ENCODE measurements around the gene ALPP. TPM values are rescaled to one million over a fixed set of nuclear protein-coding genes. Genes with fewer than 3 reads are reported as not detected.

ALPP gene
- total RNA-seq, 2 donors from 2014 or later: 0.15 TPM; not detected in 1

DNA sequence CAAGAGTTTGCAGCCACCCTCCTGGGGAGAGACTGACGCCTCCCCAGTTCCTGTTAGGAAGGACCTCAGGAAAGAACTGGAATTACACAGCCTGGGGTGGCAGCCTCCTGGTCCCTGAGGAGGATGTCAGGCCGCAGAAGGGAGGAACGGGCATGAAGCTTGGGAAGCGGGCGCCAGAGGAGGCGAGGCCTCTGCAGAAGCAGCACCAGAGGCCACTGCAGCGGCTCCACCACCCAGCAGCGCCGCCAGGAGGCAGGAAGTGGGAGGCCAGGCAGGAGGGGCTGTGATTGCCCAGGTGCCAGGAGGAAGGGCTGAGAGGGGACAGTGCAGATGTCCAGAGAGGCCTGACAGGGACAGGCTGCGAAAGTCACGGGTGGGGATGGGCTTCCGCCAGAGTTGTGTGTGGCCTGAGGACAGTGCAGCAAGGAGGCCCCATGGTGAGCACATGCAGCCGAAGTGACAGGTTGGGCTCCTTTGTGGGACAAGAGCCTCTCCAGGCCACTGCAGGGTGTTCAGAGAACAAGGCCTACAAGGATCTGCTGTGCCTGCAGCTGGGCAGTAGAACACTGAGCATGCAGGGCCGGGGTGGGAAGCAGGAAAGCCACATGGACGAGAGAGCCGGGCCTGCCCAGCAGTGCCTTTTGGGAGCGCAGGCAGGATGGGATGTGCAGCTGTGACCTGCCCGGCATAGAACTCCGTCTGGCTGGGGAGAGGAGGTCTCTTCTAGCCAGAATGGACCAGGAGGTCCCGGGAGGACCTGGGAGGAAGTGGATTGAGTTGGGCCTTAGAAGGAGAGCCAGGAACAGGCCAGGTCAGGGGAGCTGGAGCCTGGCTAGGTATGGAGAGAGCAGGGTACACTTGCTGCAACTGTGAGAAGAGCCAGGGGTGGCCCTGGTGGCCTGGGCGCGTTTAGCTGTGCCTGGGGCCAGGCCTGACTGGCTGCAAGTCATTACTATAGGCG is 39.1 kb upstream of the ALPP start:
- DNase-seq: peak in 1 of 2 donors; percentile 19
- intact Hi-C loops (cut with DNase I, micrococcal nuclease): no loop called here
- ATAC-seq: peak; percentile 5

DNA sequence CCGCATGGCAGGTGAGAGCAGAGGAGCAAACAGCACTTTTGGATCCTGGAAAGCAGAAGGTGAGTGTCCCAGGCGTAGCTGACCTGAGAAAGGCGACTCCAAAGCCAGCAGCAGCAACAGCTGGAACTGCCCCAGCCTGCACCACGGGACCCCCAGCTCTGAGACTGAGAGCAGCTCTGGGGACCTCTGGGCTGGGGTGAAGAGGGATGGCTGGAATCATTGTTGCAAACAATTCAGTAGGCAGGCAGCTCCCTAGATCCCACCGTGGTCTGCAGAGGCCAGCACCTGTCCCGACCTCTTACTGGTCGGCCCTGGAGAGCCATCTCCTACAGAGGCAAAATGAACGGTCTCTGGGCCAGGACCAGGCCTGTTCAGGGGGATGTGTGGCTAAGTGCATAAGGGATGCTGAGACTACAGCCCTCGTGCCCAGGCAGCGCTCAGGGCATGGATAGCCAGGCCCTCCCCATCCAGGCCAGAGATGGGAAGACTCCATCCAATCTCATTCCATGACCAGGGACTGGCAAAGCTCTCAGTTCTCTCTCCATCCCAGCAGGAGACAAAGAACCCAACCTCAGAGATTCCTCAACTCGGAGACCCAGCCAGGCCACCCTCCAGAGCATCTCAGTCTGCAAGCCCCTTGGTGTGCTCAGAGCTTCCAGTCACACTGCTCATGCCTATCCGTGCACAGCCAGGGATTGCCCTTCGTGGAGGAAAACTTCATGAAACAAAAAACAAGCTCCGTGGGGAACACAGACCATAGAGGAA is 38.2 kb upstream of the ALPP start:
- ATAC-seq (no peak), DNase-seq (peak in 1 of 2 donors; percentile 19)
- intact Hi-C loops (cut with DNase I, micrococcal nuclease): no loop called here

DNA sequence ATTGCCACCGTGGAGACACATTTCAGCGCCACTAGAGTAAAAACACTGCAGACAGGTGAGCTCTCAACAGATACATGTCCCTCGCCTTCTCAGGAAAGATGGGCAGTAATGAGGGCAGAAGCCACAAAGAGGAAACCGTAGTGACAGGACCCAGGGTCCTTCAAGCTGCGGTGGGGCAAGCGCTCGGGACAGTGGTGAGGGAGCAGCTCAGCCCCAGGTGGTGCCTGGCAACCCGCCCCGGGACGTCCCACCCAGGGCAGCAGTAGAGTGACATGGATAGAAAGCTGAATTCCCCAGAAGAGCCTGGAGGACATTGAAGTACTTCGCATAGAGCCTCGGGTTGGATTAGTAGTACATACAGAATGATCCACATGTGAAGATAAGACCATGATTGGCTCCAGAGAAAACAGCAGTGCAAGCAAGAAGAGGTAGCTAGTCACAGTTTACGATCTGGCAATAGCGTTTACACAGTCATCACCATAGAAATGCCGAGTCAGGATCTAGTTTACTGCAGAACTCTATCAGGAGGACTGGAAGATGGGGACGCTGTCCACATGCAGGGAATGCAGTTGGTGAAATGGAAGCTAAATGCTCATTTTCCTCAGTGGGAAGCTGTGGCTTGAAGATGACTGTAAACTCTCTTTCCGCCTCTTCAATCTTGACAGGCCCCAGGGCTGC is 37.4 kb upstream of the ALPP start:
- intact Hi-C loops (cut with DNase I, micrococcal nuclease): no loop called here

DNA sequence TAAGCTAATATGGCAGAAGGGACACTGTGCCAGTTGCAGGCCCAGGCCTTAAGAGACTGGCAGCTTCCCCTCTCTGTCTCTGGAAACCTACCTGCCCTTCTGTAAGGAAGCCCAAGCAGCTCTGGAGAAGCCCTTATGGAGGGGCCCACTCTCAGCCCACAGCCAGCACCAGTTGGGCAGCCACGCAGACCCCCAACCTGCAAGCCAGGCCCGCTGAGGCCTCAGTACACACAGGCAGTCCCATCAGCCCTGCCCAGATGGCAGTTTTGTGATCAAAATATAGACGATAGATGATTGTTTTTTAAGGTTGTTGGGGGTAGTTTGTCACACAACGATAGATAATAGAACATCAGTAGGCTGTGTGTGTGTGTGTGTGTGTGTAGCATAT is 36.8 kb upstream of the ALPP start:
- intact Hi-C loops (cut with DNase I, micrococcal nuclease): no loop called here
- ATAC-seq (no peak), DNase-seq (peak; percentile 0 to 5)

More for the DNA sequence above, 37.4 kb upstream of the ALPP start:
- peak; percentile 4 to 9 for DNase-seq
- peak; percentile 10 for ATAC-seq

DNA sequence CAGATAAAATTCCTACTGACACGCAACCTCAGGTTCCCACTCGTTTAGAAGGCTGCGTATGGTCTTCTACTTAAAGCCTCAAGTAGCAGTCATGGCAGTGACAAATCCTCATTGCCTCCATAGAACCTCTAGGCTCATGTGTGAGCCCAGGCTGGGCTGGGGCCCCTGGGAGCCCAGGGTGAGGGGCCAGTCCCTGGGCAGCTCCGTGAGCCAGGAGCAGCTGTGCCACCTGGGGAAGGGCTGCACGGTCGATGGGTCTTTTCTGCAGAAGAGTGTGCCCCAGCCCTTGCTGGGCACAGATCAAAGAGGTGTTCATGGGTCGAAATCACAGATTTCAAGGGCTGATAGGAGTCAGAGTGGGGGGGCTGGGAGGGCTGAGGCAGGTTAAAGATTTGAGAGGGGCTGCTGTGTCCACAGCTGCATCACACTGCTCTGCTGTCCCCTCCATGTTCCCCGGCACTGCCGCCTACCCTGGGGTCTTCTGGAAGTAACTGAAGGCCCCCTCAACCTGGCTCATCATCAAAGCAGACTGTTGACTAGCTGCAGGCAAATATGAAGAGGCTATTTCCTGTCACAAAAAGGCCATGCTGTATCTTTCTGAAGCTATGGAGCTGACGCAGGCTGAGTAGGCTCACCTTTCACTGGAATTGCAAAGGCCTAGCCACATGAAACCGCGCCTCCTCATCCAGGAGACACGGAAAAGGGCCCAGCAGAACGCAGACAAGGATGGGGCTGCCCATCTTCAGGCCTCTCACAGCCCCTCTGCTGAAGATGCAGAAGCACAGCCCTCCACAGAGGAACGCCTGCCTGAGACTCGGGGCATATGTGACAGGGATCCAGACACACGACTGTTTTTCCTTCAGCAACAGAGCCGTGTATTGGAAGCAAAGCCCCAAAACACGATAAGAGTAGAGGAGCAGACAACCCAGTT is 35.7 kb upstream of the ALPP start:
- peak; percentile 2 to 3 for DNase-seq

DNA sequence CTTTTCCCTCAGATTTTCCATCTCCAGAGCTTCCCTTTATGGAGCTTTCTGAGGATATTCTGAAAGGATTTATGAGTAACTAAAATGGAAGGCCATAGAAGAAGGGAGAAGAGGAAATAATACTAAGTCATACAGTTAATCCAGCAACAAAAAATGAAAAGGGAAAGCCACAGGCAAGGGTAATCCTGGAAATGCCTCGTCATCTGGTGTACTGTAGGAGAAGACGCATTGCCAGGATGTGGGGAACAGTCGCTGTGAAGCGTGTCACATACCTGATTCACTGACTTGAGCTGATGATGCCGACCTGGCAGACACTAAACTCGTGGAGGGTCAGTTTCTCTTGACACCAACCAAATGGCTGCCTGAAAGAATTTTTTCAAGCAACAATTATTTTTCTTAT is 34.7 kb upstream of the ALPP start:
- DNase-seq (no peak), ATAC-seq (no peak)
- intact Hi-C loops (cut with DNase I, micrococcal nuclease): no loop called here

More for the DNA sequence above, 35.7 kb upstream of the ALPP start:
- ATAC-seq: peak; percentile 3
- intact Hi-C loops (cut with DNase I, micrococcal nuclease): no loop called here

DNA sequence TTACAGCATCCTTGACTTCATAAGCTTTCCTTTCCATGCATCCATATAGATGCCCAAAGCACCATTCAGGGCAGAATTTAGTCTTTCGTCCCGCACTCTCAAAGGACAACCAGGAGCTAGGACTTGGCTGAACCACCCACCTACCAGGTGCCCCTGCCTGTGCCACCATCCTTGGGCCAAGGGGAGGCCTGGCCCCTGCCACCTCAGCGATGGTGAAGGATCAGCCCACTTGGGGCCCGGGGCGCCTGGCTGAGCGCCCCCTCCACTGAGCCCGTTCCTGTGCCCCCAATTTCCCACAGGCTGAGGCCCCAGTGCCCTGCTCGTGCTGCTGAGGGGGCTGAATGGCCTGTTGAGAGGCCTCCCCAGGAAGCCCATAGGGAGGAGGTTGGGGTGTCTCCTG is 33.3 kb upstream of the ALPP start:
- peak; percentile 2 to 8 for DNase-seq
- no peak for ATAC-seq
- intact Hi-C loops (cut with DNase I, micrococcal nuclease): no loop called here

DNA sequence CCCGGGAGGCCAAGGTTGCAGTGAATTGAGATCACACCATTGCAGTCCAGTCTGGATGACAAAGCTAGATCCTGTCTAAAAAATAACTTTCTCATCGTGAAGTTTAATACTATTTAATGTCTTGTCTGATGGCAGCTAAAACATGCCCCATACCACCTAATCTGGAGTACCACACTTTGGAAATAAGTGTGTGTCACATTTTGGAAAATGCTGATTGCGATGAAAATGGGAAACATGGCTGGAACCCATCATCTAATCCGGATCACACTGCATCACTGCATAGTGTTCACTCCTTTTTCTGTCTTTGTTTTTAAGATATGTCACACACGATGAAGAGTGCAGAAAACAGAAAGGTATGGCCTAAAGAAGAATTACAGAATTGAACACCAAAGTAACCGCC is 31.2 kb upstream of the ALPP start:
- ATAC-seq (no peak), DNase-seq (no peak)
- intact Hi-C loops (cut with DNase I, micrococcal nuclease): no loop called here

DNA sequence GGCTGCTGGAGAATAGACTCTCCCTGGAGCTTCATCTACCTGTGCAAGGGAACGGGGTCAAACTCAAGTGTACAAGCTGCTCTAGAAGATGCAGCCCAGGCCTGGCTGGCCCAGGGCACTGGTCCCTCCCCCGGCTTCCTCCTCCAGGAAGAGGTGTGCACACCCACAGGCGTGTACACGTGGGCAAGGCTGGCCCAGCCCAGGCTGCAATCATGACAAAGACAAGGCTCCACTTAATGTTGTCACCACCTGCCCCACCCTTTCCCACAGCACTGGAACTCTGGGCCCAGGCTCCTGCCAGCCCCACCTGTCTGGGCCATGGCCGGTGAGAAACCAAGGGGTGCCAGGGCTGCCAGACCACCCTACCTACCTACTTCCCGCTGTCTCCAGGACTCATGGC is 29.6 kb upstream of the ALPP start:
- intact Hi-C loops (cut with DNase I, micrococcal nuclease): no loop called here
- ATAC-seq: peak; percentile 96
- DNase-seq: peak; percentile 76 to 82

DNA sequence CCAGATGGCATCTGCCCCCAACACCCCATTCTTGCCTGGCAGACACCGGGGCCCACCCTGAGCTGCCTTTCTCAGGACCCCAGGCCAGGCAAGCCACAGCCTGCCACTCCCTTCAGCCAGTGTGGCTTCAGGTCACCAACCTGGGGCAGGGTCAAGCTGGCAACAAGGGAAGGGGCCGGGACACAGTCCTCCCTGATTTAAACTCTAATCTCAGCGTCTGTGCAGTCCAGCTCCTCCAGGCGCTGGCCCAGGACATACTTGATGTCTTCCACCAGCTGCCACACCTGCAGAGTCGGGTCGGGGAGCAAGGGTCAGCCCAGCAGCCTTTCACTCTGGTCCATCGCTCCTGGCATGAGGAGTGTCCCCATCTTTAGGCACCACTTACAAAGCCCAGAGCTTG is 29.0 kb upstream of the ALPP start:
- ATAC-seq (peak; percentile 20), DNase-seq (peak in 1 of 2 donors; percentile 22)
- intact Hi-C loops (cut with DNase I, micrococcal nuclease): no loop called here

DNA sequence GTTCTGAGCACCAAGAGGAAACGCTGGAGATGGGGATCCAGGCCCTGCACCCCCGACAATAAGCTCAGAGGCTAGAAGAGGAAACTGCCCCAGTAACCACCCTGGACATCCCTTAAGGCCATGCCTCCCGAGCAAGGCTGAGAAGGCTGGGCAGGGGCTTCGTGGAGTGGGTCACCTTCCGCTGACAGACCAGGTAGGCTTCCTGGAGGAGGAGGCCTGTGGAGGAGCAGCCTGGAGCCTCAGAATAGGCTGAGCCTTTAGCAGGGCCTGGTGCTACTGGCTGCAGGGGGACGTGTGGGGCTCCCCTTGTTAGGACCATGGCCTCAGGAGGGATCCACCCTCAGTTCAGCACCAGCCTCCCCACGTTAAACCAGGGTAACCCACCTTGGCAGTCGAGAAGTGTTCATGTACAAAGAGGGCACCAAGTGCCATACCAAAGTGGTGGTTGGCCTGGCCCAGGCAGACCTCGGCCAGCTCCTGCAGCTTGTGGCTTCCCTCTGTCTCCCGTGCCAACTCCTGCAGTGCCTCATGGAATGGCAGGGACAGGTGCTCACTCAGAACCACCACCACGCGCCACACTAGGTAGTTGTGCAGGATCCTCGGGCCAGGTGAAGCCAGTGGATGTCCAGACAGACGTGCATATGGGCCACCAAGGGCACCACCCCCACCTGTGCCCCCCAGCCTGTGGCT is 28.5 kb upstream of the ALPP start:
- peak in 1 of 2 donors; percentile 21 for DNase-seq
- intact Hi-C loops (cut with DNase I, micrococcal nuclease): no loop called here
- no peak for ATAC-seq

DNA sequence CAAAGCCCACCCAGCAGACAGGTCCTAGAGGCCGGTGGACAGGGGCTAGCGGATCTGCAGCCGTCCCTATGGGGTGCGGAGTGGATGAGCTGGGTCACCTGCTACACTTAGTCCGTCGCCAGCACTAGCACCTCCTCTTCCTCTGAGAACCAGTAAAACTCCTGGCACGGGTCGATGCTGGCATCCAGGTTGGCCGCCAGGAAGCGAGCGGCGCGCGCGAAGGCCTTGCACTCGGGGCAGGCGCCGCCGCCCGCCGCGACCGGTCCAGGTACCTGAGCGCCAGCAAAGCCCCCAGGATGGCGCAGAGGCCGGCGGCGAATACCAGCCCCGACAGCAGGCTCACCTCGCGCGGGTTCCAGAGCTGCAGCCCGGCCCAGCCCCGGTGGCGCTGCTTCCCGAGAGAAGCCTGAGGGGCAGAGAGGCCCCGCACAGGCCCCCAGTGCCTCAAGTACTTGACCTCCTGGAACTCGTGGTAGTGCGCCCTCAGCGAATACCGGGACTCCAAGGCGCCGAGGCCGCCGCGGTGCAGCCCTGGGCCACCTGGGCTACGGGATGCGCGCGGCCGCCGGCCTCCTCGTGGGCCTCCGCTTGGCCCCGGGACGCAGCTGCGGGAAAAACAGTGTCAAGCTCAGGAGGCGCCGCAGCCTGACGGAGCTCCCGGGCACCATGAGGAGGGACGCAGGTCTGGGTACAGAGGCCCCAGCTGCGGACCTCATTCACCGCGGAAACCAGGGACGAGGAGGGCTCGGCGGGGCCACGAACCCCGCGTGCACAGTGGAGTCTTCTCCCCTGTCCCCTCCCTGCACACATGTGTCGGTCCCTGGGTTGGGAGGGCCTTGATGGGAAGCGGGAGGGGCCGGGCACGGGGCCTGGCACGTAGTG is 27.5 kb upstream of the ALPP start:
- DNase-seq (peak; percentile 24 to 50), ATAC-seq (peak; percentile 55)
- intact Hi-C loops (cut with DNase I, micrococcal nuclease): no loop called here

DNA sequence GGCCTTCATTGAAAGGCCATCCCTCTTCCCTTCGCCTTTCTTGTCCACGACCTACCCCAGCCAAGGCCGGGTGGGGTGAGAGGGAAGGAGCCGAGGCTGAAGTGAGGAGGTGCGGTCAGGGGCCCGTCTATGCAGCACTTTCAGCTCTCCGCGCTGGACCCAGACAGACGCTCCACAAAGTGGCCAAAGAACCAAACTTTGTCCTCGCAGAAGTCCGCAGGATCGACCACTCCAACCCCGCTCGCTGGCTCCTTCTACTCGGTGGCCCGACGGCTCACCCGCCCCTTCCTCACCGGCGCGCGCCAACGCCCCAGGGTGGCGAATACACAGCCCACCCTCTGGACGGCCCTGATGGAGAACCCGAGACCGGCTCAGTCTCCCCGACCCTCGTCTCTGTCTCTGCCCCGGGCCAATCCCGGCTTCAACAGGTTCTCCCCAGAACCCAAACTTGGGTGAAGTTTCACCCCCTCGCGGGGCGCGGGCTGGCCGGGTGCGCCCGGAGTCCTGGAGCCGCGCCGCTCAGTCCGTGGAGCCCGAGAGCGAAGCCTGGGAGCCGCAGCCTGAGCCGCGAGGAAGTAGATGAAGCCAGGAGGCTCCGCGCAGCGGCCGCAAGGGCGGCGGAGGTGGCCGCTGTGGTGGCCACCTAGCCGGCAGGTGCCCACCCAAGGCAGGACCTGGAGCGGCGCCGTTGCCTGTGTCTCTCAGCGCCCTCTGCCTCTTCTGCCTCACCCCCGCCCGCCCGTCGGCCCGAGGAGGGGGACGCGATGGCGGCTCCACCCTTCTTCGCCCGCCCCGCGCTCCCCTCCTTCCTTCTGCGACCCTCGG is 26.7 kb upstream of the ALPP start:
- ATAC-seq: no peak
- peak in 1 of 2 donors; percentile 9 for DNase-seq
- intact Hi-C loops (cut with DNase I, micrococcal nuclease): no loop called here

DNA sequence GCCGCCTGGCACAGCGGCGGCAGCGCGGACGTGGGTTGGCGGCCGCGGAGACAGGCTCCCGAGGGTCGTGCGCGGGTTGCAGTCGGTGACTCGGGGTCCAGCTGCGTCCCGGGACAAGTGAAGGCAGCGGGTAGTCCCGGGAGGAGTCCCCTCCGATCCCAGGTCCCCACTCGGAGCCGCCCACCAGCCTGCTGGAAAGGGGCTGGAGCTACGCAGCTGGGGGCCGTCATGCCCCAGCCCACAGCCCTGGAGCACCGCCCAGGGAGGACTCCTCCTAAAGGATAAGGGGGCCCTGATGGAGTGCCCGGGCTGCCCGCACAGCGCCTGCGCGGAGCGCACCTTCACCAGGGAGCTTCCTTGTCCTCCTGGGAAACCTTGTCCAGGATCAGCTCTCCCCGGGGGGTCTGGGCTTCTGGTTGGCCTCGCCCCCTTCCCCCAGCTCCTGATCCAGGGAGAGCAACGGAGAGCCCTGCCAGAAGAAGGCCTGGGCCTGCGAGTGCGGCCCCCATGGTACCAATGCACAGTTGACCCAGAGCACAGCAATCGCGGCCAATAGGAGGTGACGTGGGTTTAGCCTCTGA is 25.9 kb upstream of the ALPP start:
- ATAC-seq (no peak), DNase-seq (peak in 1 of 2 donors; percentile 19)
- intact Hi-C loops (cut with DNase I, micrococcal nuclease): no loop called here

DNA sequence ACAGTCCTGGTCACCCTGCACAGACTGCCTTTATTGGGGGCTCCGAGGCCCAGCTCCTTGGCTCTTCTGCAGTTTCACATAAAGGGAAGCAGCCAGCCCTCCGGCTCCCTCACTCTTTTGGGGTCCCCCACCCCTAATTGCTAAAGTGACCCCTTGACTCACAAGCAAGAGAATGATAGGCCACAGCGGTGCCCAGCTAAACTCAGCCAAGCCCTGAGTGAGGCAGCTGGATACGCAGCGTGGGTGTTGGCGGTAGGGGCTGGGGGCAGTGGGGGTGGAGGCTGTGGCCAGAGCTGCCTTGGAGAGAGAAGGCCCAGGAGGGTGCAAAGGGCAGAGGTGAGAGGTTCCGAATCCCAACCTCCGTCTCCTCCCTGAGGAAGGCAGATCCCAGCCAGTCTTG is 25.5 kb upstream of the ALPP start:
- DNase-seq (peak in 1 of 2 donors; percentile 8), ATAC-seq (no peak)
- intact Hi-C loops (cut with DNase I, micrococcal nuclease): no loop called here

DNA sequence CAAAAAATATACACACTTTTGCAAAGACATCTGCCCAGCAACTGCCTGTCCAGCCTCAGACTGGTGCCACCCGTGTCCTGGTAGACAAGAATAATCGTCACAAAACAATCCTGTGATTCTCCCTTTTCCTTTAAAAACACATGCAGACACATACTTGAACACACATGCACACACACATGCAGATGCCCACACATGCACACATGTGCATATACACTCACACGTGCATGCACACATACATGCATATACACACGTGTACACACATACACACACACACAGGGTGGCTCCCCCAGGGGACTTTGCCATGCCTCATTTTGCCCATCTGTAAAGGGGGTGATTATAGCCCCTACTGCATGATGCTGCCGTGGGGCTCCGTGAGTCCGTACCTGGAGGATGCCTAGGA is 24.9 kb upstream of the ALPP start:
- DNase-seq: no peak
- intact Hi-C loops (cut with DNase I, micrococcal nuclease): no loop called here
- ATAC-seq: no peak

Measured in left colon (tissue), 2 donors.